Prostate gland (tissue), 2 donors: ENCODE measurements around the gene SNCB.

Experiments used
- CTCF ChIP-seq, 4 experiments: fragments of 200-600 bp in 2 of 4; fragments of 450-650 bp in 2 of 4; sonication (generic) in 2 of 4; IDR thresholded peaks; 1 replicate in 3 of 4; 2 replicates in 1 of 4; pipeline ENCODE4 v1.5.1; 2016 to 2019; ENCODE audit warnings: antibody characterized with exemption in 4 of 4, mild to moderate bottlenecking in 2 of 4, moderate library complexity in 2 of 4
- POLR2A ChIP-seq: fragments of 450-650 bp; IDR thresholded peaks from one replicate; pipeline ENCODE4 v1.6.1; 2016; ENCODE audit warnings: antibody characterized with exemption, mild to moderate bottlenecking

GRCh38 chr5:176621661-176622079 lies 8.7 kb downstream of the SNCB start:
- TF ChIP-seq CTCF (IDR thresholded peaks at IDR 0.05), result no peak
- no peak for TF ChIP-seq POLR2A
